ENCODE results near the gene SCGN.

SCGN gene

GRCh38 chr6:25640891-25641290 is 11.1 kb upstream of the SCGN start:
- no peak for TF ChIP-seq CTCF (IDR thresholded peaks at IDR 0.05)
- Histone ChIP-seq H3K27me3 (ENCODE audit: control insufficient read depth, insufficient read depth, low read length) (no peaks in the 10 kb centered on the region), H3K27ac (no peak overlapping the region), H3K4me1 (no peaks in the 10 kb centered on the region), H2AFZ (no peak overlapping the region), H3K4me2 (ENCODE audit: low read length) (no peak overlapping the region), H3K9me3 (ENCODE audit: control insufficient read depth, low read length) (no peaks in the 10 kb centered on the region), H3K36me3 (ENCODE audit: control insufficient read depth, insufficient read depth, low read length) (no peaks in the 10 kb centered on the region), H3K9ac (no peak overlapping the region), H3K79me2 (no peaks in the 10 kb centered on the region), H3K4me3 (ENCODE audit: low read depth, low read length) (no peak overlapping the region)

GRCh38 chr6:25641377-25641776 is 10.6 kb upstream of the SCGN start:
- H3K9ac ChIP-seq: no peak overlapping the region
- no peak overlapping the region for H2AFZ ChIP-seq
- H3K4me3 ChIP-seq (ENCODE audit: low read depth, low read length): no peak overlapping the region
- H3K4me1 ChIP-seq: no peaks in the 10 kb centered on the region
- no peaks in the 10 kb centered on the region for H3K79me2 ChIP-seq
- no peaks in the 10 kb centered on the region for H3K9me3 ChIP-seq (ENCODE audit: control insufficient read depth, low read length)
- H3K4me2 ChIP-seq (ENCODE audit: low read length): no peak overlapping the region
- no peaks in the 10 kb centered on the region for H3K36me3 ChIP-seq (ENCODE audit: control insufficient read depth, insufficient read depth, low read length)
- no peaks in the 10 kb centered on the region for H3K27me3 ChIP-seq (ENCODE audit: control insufficient read depth, insufficient read depth, low read length)
- no peak for TF ChIP-seq CTCF (IDR thresholded peaks at IDR 0.05)
- no peak overlapping the region for H3K27ac ChIP-seq

- Histone ChIP-seq H3K9ac (no peak overlapping the region), H3K4me3 (ENCODE audit: low read depth, low read length) (no peak overlapping the region), H3K4me1 (no peaks in the 10 kb centered on the region), H3K79me2 (no peaks in the 10 kb centered on the region), H3K27me3 (ENCODE audit: control insufficient read depth, insufficient read depth, low read length) (no peaks in the 10 kb centered on the region), H3K27ac (no peak overlapping the region), H2AFZ (no peak overlapping the region), H3K4me2 (ENCODE audit: low read length) (no peak overlapping the region), H3K9me3 (ENCODE audit: control insufficient read depth, low read length) (no peaks in the 10 kb centered on the region), H3K36me3 (ENCODE audit: control insufficient read depth, insufficient read depth, low read length) (no peaks in the 10 kb centered on the region)
- no peak for TF ChIP-seq CTCF (IDR thresholded peaks at IDR 0.05)
Observed at GRCh38 chr6:25641940-25642666, 9.9 kb upstream of the SCGN start.

GRCh38 chr6:25642667-25643328 is 9.2 kb upstream of the SCGN start:
- H2AFZ ChIP-seq: no peak overlapping the region
- no peak overlapping the region for H3K9ac ChIP-seq
- H3K9me3 ChIP-seq (ENCODE audit: control insufficient read depth, low read length): no peaks in the 10 kb centered on the region
- H3K4me2 ChIP-seq (ENCODE audit: low read length): no peak overlapping the region
- TF ChIP-seq CTCF (IDR thresholded peaks at IDR 0.05): no peak
- H3K27ac ChIP-seq: no peak overlapping the region
- H3K27me3 ChIP-seq (ENCODE audit: control insufficient read depth, insufficient read depth, low read length): no peaks in the 10 kb centered on the region
- no peaks in the 10 kb centered on the region for H3K4me1 ChIP-seq
- no peak overlapping the region for H3K4me3 ChIP-seq (ENCODE audit: low read depth, low read length)
- H3K79me2 ChIP-seq: no peaks in the 10 kb centered on the region
- no peaks in the 10 kb centered on the region for H3K36me3 ChIP-seq (ENCODE audit: control insufficient read depth, insufficient read depth, low read length)

GRCh38 chr6:25645916-25646315 is 6.1 kb upstream of the SCGN start:
- Histone ChIP-seq H3K4me2 (ENCODE audit: low read length) (no peak overlapping the region), H3K9me3 (ENCODE audit: control insufficient read depth, low read length) (no peaks in the 10 kb centered on the region), H3K9ac (no peak overlapping the region)

More at GRCh38 chr6:25645916-25646315, 6.1 kb upstream of the SCGN start:
- H2AFZ ChIP-seq: no peak overlapping the region
- no peaks in the 10 kb centered on the region for H3K79me2 ChIP-seq
- H3K4me3 ChIP-seq (ENCODE audit: low read depth, low read length): no peak overlapping the region
- H3K4me1 ChIP-seq: no peaks in the 10 kb centered on the region
- H3K36me3 ChIP-seq (ENCODE audit: control insufficient read depth, insufficient read depth, low read length): no peaks in the 10 kb centered on the region
- no peak for TF ChIP-seq CTCF (IDR thresholded peaks at IDR 0.05)
- no peak overlapping the region for H3K27ac ChIP-seq
- H3K27me3 ChIP-seq (ENCODE audit: control insufficient read depth, insufficient read depth, low read length): no peaks in the 10 kb centered on the region

Measured in parathyroid adenoma (tissue), 2 donors.